Left ventricle myocardium superior (tissue), 1 donor: ENCODE results near the gene LYRM9. TPM values are rescaled to one million over a fixed set of nuclear protein-coding genes. Genes with fewer than 3 reads are reported as not detected.
"Not testable (repeated sequence)": the region's sequence is repeated elsewhere in the genome, so short reads cannot be mapped to it uniquely, and the experiment has no call there.

Experiments
- ATAC-seq: fragments of 200-7000 bp; cut with Tn5 transposase; one replicate; pipeline ENCODE4 v1.9.1; 2020; ENCODE audit warnings: mild to moderate bottlenecking, moderate library complexity
- DNase-seq: peaks from one replicate; pipeline ENCODE4 v3.0.0-alpha.2; 2020
- intact Hi-C: fragments of 100-400 bp; cut with micrococcal nuclease; formaldehyde crosslinking; loops from one replicate; pipeline ENCODE4 v1.11.0; 2022
- total RNA-seq: library from RNA; stranded (reverse); fragmentation: NEBNext Ultra II Directional; extraction: Animal tissue kit (Norgen Biotek cat#: 25700); gene quantifications from one replicate; pipeline ENCODE4 v1.2.1, GENCODE V29; 2021
- donor health status: DM: no; HTN: yes; CAD: no; lungs with severe emphysema.

The LYRM9 gene
- total RNA-seq, 1 donor from 2014 or later, result 7.0 TPM

DNA sequence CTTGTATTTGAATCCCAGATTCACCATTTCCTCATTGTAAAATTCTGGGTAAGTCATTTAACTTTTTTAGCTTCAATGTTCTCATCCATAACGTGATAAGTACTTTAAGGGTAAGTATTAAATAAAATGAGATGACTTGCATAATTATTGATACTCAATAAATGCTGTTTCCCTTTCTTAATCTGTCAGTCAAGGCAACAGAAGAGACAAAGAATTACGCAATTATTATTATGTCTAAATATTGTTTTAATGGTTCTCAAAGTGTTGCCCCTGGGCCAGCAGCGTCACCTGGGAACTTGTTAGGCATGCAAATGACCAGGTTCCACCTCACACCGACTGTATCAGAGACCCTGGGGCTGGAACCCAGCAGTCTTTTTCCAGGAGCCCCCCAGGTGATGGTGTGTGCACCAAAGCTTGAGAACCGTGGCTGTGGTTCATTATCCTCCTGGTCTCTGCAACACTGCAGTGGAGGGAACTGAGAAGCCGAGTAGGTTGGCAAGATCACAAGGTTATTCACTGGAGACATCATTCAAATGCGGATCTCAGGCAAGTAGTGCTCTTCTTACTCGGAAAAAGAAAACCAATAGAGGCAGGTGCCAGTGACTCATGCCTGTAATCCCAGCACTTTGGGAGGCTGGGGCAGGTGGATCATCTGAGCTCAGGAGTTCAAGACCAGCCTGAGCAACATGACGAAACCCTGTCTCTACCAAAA, 43.5 kb downstream of the LYRM9 start:
- no peak for DNase-seq
- intact Hi-C loops, result no loop called here
- no peak for ATAC-seq

DNA sequence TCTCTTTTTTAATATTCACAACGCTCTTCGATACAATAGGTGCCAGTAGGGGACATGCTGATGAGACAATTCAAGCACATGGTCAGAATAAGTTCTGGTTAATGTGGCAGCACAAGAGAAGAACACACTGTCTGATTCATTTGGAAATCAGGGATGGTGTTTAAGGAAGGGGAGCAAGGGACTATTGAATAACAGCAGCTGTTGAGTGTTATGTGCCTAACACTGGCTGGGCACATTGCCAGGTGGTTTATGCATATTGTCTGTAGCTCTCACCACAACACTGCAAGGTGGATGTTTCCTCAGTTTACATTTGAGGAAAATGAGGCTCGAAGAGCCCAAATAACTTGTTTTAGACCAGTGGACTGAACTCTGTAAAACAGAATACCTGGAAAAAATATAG, 44.2 kb downstream of the LYRM9 start:
- ATAC-seq, result no peak
- no peak for DNase-seq
- intact Hi-C loops, result no loop called here

DNA sequence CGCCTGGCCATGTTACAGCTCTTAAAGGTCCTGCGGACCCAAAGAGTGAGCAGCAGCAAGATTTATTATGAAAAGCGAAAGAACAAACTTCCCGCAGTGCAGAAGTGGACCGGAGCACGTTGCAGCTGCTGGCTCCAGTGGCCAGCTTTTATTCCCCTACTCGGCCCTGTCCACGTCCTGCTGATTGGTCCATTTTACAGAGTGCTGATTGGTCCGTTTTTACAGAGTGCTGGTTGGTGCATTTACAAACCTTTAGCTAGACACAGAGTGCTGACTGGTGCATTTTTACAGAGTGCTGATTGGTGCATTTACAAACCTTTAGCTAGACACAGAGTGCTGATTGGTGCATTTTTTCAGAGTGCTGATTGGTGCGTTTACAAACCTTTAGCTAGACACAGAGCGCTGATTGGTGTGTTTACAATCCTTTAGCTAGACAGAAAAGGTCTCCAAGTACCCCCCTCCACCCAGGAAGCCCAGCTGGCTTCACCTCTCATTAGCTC, 46.3 kb downstream of the LYRM9 start:
- DNase-seq, ATAC-seq, intact Hi-C loops: not testable (repeated sequence)

DNA sequence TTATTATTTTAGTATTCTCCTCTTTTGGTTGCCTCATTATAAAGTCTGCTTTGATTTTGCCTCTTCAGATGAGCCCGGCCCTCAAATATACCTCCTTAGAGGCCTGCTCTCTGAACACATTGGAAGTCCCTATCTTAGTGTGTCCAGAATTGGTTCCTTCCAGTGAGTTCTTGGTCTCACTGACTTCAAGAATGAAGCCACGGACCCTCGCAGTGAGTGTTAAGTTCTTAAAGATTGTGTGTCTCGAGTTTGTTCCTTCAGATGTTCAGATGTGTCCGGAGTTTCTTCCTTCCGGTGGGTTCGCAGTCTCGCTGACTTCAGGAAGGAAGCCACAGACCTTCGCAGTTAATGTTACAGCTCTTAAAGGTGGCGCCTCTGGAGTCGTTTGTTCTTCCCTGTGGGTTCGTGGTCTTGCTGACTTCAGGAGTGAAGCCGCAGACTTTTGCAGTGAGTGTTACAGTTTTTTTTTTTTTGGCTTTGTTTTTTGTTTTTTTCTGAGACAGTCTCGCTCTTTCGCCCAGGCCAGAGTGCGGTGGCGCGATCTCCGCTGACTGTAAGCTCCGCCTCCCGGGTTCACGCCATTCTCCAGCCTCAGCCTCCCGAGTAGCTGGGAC, 47.0 kb downstream of the LYRM9 start:
- ATAC-seq (no peak), DNase-seq (no peak)
- intact Hi-C loops, result no loop called here

DNA sequence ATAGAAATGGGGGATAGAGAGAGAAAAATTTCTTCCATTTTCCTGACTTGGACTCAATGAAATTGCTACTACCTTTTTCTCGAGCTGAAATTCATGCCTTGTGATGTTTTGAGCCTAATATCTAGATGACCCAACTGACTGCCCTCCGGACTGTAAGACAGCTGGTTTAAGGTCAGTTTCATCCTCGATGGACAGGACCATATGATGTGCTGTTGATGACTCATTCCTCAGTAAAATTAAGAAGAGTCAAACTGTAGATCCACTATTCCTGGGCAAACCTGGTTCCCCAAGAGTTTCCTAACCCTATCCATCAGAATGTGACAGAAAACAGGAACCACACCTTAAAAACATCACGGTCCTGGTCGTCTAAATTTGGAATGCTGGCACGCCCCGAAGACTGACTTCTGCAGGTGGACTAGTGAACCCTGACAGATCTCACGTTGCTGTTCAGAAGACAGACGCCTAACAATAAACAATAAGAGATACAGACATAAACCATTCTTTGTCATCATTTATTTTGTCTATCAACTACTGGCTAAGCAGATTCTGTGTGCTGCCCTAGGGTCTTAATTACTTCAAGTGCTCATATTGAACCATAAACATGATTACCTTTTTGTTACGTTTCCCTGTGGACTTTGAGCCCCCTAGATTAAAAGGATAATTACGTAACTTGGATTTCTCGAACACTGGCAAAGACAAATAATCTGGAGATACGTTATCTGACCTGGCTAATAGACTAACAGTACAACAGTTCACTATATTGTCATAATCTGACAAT, 47.7 kb downstream of the LYRM9 start:
- DNase-seq, result no peak
- intact Hi-C loops, result no loop called here
- no peak for ATAC-seq

DNA sequence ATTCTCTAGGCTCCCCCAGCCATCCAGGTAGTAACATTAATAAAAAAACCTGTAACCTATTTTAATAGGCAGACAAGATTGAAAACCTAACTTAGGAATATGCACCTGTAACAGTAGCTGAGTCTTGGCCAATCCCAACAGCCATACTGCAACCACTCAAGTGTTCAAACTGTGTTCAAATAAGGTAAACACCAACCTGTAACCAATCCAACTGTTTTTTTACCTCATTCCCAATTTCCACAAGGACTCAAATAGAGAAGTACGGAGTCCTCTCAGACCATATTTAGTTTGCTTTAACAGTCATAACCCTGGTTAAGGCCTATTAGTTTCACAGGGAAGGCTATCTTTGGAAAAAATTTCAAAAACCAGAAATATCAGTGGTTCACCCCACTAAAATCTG, 52.5 kb downstream of the LYRM9 start:
- intact Hi-C loops, result no loop called here
- DNase-seq (no peak), ATAC-seq (no peak)

DNA sequence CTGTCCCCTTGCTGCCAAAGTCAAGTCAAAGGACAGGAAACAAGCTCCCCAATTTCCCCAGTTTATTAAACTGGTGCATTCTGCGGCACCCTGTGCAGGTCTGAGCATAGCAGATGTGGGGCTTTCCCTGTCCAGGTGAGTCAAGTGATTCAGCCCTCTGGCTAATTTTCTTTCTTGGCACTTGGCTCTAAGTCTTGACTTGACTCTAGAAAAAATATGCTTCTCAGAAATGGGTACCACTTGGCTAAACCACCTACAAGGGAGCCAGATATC, 52.8 kb downstream of the LYRM9 start:
- intact Hi-C loops, DNase-seq, ATAC-seq: not testable (repeated sequence)

DNA sequence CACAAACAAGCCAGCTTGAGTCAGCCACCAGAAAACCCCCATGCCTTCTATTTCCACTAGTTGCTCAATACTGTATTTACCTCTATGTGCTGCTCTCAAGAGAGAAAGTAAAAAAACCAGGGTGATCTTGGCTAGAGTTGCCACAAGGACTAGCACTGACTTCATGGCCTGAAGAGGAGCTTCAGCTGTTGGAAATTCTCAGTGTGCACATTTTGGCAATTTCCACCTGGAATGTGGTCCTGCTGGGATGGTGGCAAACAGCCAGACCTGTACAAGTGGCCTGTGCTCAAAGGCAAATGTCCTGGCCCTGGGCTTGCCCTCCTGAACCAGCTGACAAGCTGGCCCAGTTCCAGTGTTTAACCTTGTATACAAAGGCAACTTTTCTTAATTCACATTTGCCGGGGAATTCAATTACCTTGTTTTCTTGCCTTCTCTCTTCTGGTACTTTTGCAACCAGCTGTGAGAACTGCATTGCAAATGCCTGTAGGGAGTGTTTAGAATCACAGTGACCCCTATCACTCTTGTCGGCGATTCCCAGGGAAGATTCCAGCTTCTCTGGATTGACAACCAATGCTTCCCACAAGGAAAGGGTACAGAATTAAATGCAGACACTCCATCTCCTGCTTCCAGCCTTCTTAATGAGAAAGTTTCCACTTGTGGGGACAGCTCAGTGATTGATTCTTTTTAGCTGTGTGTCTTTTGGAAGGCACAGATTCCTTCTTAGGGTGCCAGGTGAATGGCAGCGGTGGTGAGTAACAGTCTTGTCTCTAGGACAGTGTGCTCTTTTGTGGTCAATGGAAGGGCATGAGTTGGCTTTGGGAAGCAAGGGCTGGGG, 53.4 kb downstream of the LYRM9 start:
- peak; percentile 84 for ATAC-seq
- DNase-seq, intact Hi-C loops: not testable (repeated sequence)

DNA sequence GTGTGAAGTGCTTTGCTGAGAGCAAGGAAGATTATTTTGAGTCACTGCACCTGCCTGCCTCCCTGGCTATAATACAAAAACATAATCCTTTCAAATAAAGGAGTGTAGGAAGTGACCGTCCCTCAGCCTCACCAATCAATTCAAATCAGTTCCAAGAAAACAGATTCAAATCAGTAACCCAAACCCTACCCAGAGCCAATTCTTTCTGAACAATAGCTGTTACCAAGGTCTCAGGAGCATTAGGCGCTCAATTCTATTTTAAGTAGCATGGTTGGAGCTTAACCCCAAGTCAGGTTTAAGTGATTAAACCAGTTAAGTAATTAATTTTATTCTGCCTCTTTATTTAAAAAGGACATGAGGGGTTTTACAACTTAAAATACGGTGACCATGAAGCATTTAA, 54.6 kb downstream of the LYRM9 start:
- DNase-seq, ATAC-seq, intact Hi-C loops: not testable (repeated sequence)

DNA sequence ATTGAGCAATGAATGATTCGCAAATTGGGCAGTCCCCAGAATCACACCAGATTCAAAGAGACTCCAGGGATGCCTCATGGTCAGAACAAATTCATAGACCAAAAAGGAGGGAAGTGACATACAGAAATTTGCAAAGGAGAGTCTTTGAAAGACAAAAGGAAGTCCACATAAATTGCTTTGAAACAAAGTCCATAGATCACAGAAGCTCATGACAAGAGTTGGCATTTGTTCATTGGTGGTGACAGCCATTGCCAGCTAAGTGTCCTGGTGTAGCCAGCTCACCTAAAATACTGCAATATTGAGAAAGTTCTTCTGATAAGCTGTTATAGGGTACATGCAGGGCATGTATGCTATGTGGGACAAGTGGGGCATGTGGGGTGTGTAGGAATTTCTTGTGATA, 55.4 kb downstream of the LYRM9 start:
- DNase-seq, ATAC-seq, intact Hi-C loops: not testable (repeated sequence)

DNA sequence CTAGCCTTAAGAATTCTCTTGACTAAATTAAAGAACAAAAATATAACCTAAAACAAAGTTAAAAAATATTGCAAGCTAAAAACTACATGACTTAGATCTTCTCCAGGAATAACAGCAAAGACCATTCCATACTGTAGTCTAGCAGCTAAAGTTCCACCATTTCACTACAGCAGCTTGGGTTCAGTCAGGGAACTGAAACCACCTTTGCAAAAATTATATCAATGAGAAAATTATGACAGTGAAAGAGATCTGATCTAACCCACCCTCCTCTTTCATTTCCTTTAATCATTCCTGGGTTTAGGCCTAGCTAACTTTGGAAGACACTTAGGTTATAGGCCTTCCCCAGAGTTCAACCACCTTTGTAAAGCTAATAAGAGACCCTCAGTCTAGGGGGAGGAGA, 56.5 kb downstream of the LYRM9 start:
- intact Hi-C loops, result no loop called here
- DNase-seq (no peak), ATAC-seq (no peak)

DNA sequence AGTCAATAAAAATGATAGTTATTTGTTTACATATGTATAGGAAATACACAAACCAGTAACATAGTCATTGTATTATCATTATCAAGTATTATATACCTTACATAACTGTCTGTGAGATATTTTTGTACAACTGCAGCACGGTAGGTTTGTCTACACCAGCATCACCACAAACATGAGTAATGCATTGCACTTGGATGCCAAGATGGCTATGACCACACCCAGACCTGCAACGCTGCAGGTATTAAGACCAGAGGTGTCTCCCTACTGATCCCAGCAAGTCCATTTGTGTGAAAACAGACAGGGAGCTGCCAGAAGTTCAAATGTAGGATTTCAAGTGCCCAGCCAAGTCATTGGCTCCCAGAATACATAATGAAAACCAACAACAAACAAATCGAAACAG, 58.6 kb downstream of the LYRM9 start:
- intact Hi-C loops, result no loop called here
- ATAC-seq, result no peak

DNA sequence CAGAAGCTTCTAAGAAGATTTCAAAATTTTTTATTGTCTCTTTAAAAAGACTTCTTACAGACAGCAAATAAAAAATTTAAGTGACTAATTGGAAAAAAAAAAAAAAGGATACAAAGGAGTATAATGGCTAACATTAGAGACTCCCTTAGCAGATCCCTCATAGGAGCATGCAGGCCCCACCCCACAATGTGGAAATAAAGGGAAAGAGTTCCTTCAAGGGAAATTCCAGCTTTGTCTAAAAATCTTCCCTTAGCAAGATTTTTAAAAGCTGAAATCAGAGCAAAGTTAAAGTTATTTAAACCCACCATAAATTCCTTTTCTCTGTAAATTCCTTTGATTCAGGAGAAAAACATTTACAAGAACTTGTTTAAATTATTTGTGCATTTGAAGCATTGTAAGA, 60.3 kb downstream of the LYRM9 start:
- ATAC-seq (no peak), DNase-seq (no peak)
- intact Hi-C loops, result no loop called here

More for the DNA sequence above, 58.6 kb downstream of the LYRM9 start:
- DNase-seq, result no peak

DNA sequence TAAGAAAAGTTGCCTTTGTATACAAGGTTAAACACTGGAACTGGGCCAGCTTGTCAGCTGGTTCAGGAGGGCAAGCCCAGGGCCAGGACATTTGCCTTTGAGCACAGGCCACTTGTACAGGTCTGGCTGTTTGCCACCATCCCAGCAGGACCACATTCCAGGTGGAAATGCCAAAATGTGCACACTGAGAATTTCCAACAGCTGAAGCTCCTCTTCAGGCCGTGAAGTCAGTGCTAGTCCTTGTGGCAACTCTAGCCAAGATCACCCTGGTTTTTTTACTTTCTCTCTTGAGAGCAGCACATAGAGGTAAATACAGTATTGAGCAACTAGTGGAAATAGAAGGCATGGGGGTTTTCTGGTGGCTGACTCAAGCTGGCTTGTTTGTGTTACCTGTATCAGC, 63.3 kb downstream of the LYRM9 start:
- peak; percentile 57 for ATAC-seq
- intact Hi-C loops, DNase-seq: not testable (repeated sequence)

DNA sequence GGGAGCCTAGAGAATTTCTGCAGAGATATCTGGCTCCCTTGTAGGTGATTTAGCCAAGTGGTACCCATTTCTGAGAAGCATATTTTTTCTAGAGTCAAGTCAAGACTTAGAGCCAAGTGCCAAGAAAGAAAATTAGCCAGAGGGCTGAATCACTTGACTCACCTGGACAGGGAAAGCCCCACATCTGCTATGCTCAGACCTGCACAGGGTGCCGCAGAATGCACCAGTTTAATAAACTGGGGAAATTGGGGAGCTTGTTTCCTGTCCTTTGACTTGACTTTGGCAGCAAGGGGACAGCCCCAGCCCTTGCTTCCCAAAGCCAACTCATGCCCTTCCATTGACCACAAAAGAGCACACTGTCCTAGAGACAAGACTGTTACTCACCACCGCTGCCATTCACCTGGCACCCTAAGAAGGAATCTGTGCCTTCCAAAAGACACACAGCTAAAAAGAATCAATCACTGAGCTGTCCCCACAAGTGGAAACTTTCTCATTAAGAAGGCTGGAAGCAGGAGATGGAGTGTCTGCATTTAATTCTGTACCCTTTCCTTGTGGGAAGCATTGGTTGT, 63.9 kb downstream of the LYRM9 start:
- intact Hi-C loops, ATAC-seq, DNase-seq: not testable (repeated sequence)
